ENCODE results near the gene IL34.

- TF ChIP-seq POLR2A (IDR thresholded peaks at IDR 0.05): no peak
- TF ChIP-seq, protein P1, sequence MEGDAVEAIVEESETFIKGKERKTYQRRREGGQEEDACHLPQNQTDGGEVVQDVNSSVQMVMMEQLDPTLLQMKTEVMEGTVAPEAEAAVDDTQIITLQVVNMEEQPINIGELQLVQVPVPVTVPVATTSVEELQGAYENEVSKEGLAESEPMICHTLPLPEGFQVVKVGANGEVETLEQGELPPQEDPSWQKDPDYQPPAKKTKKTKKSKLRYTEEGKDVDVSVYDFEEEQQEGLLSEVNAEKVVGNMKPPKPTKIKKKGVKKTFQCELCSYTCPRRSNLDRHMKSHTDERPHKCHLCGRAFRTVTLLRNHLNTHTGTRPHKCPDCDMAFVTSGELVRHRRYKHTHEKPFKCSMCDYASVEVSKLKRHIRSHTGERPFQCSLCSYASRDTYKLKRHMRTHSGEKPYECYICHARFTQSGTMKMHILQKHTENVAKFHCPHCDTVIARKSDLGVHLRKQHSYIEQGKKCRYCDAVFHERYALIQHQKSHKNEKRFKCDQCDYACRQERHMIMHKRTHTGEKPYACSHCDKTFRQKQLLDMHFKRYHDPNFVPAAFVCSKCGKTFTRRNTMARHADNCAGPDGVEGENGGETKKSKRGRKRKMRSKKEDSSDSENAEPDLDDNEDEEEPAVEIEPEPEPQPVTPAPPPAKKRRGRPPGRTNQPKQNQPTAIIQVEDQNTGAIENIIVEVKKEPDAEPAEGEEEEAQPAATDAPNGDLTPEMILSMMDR (IDR thresholded peaks at IDR 0.05): no peak
Measured at GRCh38 chr16:70709457-70709856, 63.1 kb downstream of the IL34 start.
